BE2C (cell line): Measurements from ENCODE around the gene RPS6KA3.

Experiments used
- DNase-seq: peaks from one replicate; pipeline ENCODE4 v3.0.0-alpha.2; 2020
- H3K27me3 ChIP-seq: fragments of 250-450 bp; sonication (Bioruptor Pico); 2 replicates; pipeline ENCODE4 v1.5.1; 2020; ENCODE audit warnings: mild to moderate bottlenecking
- H3K36me3 ChIP-seq: fragments of 250-450 bp; sonication (Bioruptor Pico); 2 replicates; pipeline ENCODE4 v1.5.1; 2020; ENCODE audit warnings: mild to moderate bottlenecking
- H3K4me1 ChIP-seq: fragments of 250-450 bp; sonication (Bioruptor Pico); 2 replicates; pipeline ENCODE4 v1.5.1; 2020
- H3K4me3 ChIP-seq: 2 replicates; pipeline ENCODE4 v1.5.1; 2011; ENCODE audit warnings: low read depth, low read length
- H3K9me3 ChIP-seq: fragments of 250-450 bp; sonication (Bioruptor Pico); 2 replicates; pipeline ENCODE4 v1.5.1; 2020
- TF ChIP-seq, protein P1 (sequence below): IDR thresholded peaks from 2 replicates; pipeline ENCODE4 v1.5.1; 2012; ENCODE audit warnings: mild to moderate bottlenecking, low read depth, low read length

The RPS6KA3 gene

DNA sequence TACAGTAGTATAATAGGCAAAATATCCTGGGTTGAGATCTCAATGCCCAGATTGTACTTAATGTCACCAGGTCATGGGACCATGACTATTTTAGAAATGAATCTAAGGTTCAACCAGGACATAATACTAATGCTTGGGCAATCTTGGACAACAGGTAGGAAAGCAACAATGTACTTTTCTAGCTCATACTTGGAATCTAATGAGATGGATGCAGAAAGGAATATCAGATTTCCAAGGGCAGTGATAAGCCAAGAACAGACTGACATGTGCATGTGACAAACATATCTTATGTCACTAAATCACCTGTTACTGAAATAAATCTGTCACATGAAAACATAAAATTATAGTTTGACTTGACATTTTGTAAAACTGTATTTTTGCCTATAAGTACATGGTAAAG, 51.1 kb downstream of the RPS6KA3 start:
- TF ChIP-seq, protein P1, sequence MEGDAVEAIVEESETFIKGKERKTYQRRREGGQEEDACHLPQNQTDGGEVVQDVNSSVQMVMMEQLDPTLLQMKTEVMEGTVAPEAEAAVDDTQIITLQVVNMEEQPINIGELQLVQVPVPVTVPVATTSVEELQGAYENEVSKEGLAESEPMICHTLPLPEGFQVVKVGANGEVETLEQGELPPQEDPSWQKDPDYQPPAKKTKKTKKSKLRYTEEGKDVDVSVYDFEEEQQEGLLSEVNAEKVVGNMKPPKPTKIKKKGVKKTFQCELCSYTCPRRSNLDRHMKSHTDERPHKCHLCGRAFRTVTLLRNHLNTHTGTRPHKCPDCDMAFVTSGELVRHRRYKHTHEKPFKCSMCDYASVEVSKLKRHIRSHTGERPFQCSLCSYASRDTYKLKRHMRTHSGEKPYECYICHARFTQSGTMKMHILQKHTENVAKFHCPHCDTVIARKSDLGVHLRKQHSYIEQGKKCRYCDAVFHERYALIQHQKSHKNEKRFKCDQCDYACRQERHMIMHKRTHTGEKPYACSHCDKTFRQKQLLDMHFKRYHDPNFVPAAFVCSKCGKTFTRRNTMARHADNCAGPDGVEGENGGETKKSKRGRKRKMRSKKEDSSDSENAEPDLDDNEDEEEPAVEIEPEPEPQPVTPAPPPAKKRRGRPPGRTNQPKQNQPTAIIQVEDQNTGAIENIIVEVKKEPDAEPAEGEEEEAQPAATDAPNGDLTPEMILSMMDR: no peak

DNA sequence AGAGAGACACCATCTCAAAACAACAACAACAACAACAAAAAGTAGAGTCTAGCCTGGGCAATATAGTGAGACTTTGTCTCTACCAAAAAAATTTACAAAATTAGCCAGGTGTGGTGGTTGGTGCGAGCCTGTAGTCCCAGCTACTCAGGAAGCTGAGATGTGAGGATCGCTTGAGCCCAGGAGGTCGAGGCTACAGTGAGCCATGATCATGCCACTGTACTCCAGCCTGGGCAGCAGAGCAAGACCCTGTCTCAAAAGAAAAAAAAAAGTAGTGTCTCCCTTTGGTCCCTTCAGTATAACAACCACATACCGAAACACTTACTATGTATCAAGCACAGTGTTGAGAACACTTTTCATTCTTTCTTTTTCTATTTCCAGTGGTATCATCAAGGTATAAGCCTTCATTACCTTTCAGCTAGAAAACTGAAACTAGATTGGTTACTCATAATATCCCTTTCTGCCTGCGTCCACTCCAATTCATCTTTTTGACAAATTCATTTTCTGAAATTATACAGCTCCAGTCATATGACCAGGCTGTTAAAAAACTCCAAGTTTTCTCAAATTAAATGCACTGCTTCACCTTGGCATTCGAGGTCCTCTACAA, 54.1 kb downstream of the RPS6KA3 start:
- DNase-seq: no peak

More for the DNA sequence above, 51.1 kb downstream of the RPS6KA3 start:
- Histone ChIP-seq H3K4me1 (no peaks in the 10 kb centered on the region), H3K36me3 (no peaks in the 10 kb centered on the region), H3K9me3 (no peaks in the 10 kb centered on the region), H3K4me3 (no peak overlapping the region), H3K27me3 (no peaks in the 10 kb centered on the region)
- DNase-seq: no peak

DNA sequence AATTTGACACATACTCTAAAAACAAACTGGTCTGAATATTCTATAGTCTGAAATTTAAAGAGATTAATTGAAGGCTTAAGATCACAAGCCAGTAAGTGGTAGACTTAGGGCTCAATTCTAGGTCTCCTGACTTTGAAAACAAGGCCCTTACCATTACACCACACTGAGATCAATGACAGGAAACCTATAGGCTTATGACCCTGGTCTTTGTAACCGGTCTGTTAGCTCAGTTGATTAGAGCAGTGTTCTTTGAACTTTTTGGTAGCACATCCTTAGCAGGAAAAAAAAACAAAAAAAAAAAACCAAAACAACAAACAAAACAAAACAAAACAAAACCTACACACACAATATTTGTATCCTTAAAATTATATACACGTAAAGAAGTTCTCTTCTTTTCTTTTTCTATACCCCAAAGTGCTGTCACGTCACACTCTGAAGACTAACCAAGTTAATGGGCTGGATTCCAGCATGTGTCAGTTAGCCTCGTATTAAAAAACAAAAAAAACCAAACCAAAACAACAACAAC, 55.4 kb downstream of the RPS6KA3 start:
- no peak for DNase-seq
- Histone ChIP-seq H3K36me3 (no peaks in the 10 kb centered on the region; the same call in 1 of the 2 replicates), H3K4me3 (no peak overlapping the region), H3K27me3 (no peaks in the 10 kb centered on the region), H3K4me1 (no peaks in the 10 kb centered on the region), H3K9me3 (no peaks in the 10 kb centered on the region)
- TF ChIP-seq, protein P1: no peak

More for the DNA sequence above, 54.1 kb downstream of the RPS6KA3 start:
- H3K4me3 ChIP-seq: no peak overlapping the region
- no peaks in the 10 kb centered on the region for H3K27me3 ChIP-seq
- H3K9me3 ChIP-seq: no peaks in the 10 kb centered on the region
- H3K36me3 ChIP-seq: no peaks in the 10 kb centered on the region; the same call in 1 of the 2 replicates
- TF ChIP-seq, protein P1: no peak
- H3K4me1 ChIP-seq: no peaks in the 10 kb centered on the region

DNA sequence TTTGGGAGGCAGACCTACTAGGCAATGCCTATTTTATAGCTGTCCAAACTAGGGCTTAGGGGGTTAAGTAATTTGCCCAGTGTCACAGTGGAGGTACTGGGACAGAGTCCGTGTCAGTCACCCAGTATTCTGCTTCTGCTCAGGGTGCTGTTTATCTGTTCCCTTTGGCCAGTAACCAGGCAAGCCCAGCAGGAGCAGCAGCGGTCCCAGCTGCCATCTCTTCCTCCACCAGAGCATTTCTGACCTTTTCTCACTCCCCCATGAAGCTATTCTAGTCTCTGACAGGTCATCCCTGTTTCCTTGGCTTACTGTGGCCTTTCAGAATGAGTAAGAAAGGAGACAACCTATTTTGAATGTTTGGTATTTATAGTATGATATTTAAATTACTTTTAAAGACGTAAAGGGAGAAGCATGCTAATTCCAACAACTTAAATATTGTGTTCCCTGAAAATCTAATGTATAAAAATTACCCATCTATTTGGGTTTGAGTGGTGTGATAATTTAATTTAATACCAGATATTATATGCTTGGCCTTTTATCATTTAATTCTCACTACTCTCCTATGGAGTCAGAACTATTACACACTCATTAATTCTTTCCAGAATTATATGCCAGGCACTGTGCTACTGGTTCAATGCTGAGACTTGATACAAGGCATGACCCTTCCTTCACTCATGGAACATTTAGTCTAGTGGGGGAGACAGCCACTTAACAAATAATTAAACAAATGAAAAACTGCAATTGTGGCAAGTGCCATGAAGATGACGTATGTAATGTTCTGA, 60.6 kb downstream of the RPS6KA3 start:
- H3K4me1 ChIP-seq: no peaks in the 10 kb centered on the region
- H3K4me3 ChIP-seq: no peak overlapping the region
- H3K36me3 ChIP-seq: no peaks in the 10 kb centered on the region; the same call in 1 of the 2 replicates
- DNase-seq: peak; percentile 6
- no peaks in the 10 kb centered on the region for H3K9me3 ChIP-seq
- H3K27me3 ChIP-seq: no peaks in the 10 kb centered on the region
- TF ChIP-seq, protein P1: peak; percentile 4; the same call in 1 of the 2 replicates

DNA sequence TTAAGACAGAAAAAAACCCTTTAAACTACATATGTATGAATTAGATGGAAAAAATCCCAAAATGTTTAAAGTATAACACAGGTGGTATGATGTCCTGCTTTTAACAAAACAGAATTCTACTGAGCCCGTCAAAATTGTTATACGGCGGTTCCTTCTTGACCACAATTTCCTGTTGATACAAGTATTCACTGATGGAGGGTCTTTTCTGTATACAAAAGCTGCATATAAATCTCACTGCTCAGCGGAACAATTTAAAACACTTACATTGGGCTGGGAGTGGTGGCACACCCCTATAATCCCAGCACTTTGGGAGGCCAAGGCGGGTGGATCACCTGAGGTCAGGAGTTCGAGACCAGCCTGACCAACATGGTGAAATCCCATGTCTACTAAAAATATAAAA, 62.4 kb downstream of the RPS6KA3 start:
- Histone ChIP-seq H3K9me3 (no peaks in the 10 kb centered on the region), H3K27me3 (no peaks in the 10 kb centered on the region), H3K36me3 (no peaks in the 10 kb centered on the region; the same call in 1 of the 2 replicates), H3K4me3 (no peak overlapping the region), H3K4me1 (no peaks in the 10 kb centered on the region)
- no peak for DNase-seq
- TF ChIP-seq, protein P1: no peak

DNA sequence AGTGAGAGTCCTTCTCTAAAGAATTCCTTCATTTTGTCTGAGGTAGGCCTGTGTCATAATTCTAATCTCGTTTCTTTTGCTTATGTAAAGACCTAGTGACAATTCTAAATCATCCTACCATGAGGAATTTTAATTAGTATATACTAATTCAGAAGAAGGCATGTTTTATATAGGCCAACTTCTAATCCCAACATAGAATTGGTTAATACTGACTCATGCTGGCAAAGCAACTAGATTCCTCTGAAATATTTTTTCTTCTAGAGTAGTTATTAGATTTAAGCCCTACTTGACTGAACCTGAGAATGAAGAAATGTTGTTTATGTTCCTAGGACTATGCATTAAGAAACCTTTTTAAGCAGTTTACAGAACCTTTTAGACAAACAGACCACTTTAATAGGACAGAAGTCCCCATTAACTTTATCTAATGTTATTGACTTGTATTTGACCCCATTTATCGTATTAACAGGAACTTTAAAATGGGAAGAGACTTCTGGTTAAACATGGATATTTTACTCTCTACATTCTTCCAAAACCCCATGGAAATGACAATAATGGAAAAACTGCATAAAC, 69.0 kb downstream of the RPS6KA3 start:
- no peaks in the 10 kb centered on the region for H3K27me3 ChIP-seq
- H3K36me3 ChIP-seq: no peaks in the 10 kb centered on the region
- no peak overlapping the region for H3K4me3 ChIP-seq
- TF ChIP-seq, protein P1: no peak
- no peaks in the 10 kb centered on the region for H3K9me3 ChIP-seq
- DNase-seq: no peak
- no peaks in the 10 kb centered on the region for H3K4me1 ChIP-seq
